PC-3 (cell line): ENCODE data around the gene PLEKHG2.

ENCODE experiments used
- EZH2 ChIP-seq: fragments of 300-600 bp; sonication (generic); IDR thresholded peaks from one replicate; pipeline ENCODE4 v1.6.1; 2017; ENCODE audit warnings: antibody characterized with exemption, mild to moderate bottlenecking, low read length; ENCODE audit not compliant: unreplicated experiment
- TF ChIP-seq, protein P1 (sequence below): fragments of 300-600 bp; sonication (generic); conservative IDR thresholded peaks from 2 replicates; pipeline ENCODE4 v1.5.1; 2017; ENCODE audit warnings: antibody characterized with exemption, low read depth, mild to moderate bottlenecking, low read length

DNA sequence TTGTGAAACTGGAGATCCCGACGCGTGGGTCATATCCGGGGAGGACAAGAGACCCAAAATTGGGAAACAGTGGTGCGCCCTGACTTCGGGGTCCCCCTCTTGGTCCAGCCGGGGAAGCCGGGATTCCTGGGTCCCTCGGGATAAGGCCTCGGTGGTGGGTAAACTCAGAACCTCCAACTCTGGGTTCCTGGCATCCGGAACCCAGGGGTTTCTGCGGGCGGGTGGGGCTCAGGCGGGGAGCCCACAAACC is 5.1 kb upstream of the PLEKHG2 start:
- TF ChIP-seq, protein P1, sequence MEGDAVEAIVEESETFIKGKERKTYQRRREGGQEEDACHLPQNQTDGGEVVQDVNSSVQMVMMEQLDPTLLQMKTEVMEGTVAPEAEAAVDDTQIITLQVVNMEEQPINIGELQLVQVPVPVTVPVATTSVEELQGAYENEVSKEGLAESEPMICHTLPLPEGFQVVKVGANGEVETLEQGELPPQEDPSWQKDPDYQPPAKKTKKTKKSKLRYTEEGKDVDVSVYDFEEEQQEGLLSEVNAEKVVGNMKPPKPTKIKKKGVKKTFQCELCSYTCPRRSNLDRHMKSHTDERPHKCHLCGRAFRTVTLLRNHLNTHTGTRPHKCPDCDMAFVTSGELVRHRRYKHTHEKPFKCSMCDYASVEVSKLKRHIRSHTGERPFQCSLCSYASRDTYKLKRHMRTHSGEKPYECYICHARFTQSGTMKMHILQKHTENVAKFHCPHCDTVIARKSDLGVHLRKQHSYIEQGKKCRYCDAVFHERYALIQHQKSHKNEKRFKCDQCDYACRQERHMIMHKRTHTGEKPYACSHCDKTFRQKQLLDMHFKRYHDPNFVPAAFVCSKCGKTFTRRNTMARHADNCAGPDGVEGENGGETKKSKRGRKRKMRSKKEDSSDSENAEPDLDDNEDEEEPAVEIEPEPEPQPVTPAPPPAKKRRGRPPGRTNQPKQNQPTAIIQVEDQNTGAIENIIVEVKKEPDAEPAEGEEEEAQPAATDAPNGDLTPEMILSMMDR = no peak
- TF ChIP-seq EZH2 = no peak
